ENCODE measurements around the gene RBM33.

RBM33 gene

GRCh38 chr7:155643804-155644177 is 670 bp upstream of the RBM33 start:
- H4K91ac ChIP-seq (ENCODE audit: low read length): peak overlapping the region; percentile 70
- H4K8ac ChIP-seq (ENCODE audit: low read length): peak overlapping the region; percentile 97
- H2BK15ac ChIP-seq (ENCODE audit: low read depth, poor library complexity, severe bottlenecking): no peak overlapping the region
- peak overlapping the region; percentile 82 for H3K4me2 ChIP-seq (ENCODE audit: low read length, poor library complexity, severe bottlenecking)
- H2AFZ ChIP-seq (ENCODE audit: low read depth, low read length): peak overlapping the region; percentile 96
- peak overlapping the region; percentile 82 to 98 for H3K4me3 ChIP-seq (ENCODE audit: insufficient read depth in 1 of 2, low read depth in 1 of 2, low read length in 2 of 2)
- H3K9ac ChIP-seq (ENCODE audit: low read length): peak overlapping the region; percentile 98
- H3K4ac ChIP-seq (ENCODE audit: low read depth in 1 of 2, low read length in 2 of 2): no peak overlapping the region
- H3K14ac ChIP-seq (ENCODE audit: low read length in 2 of 2): no peak overlapping the region
- H3K18ac ChIP-seq (ENCODE audit: low read depth in 1 of 2, low read length in 2 of 2): peak overlapping the region; percentile 52 to 98
- H2BK120ac ChIP-seq (ENCODE audit: low read depth, low read length): no peak overlapping the region
- peaks cover 9% of the 10 kb centered on the region for H3K79me1 ChIP-seq (replicated peaks; ENCODE audit: low read length, poor library complexity, severe bottlenecking)
- no peak overlapping the region for H2AK5ac ChIP-seq (ENCODE audit: low read length, severe bottlenecking)
- peak overlapping the region in 1 of 2 experiments; percentile 71 for H3K23ac ChIP-seq (ENCODE audit: low read length in 2 of 2)
- H3K9me3 ChIP-seq (ENCODE audit: control insufficient read depth, low read length): peaks cover 19% of the 10 kb centered on the region
- peaks cover 5% of the 10 kb centered on the region for H3K4me1 ChIP-seq (ENCODE audit: control insufficient read depth, insufficient read depth, low read depth, low read length)
- peak overlapping the region; percentile 97 for H2BK5ac ChIP-seq (ENCODE audit: low read depth, low read length, poor library complexity, severe bottlenecking)
- no peaks in the 10 kb centered on the region for H3K27me3 ChIP-seq (ENCODE audit: control insufficient read depth in 1 of 2, insufficient read depth in 1 of 2, low read length in 2 of 2)
- no peak for DNase-seq
- no peak overlapping the region for H3K27ac ChIP-seq (ENCODE audit: low read length, poor library complexity, severe bottlenecking)
- H2BK12ac ChIP-seq (ENCODE audit: low read length in 2 of 2): no peak overlapping the region
- peaks cover 16 to 47% of the 10 kb centered on the region in 2 experiments for H3K36me3 ChIP-seq (ENCODE audit: control insufficient read depth in 1 of 2, insufficient read depth in 2 of 2, low read depth in 1 of 2, low read length in 2 of 2)
- 1% methylated on average over 21 of the region's 32 CpGs for WGBS

- WGBS: 0% methylated on average over 19 of the region's 22 CpGs
- Histone ChIP-seq H4K91ac (ENCODE audit: low read length) (peak overlapping the region; percentile 73), H2BK120ac (ENCODE audit: low read depth, low read length) (peak overlapping the region; percentile 88), H3K9ac (ENCODE audit: low read length) (peak overlapping the region; percentile 98), H2BK15ac (ENCODE audit: low read depth, poor library complexity, severe bottlenecking) (peak overlapping the region; percentile 92), H3K27ac (ENCODE audit: low read length, poor library complexity, severe bottlenecking) (peak overlapping the region; percentile 21), H3K18ac (ENCODE audit: low read depth in 1 of 2, low read length in 2 of 2) (peak overlapping the region; percentile 79 to 98), H3K4me3 (ENCODE audit: insufficient read depth in 1 of 2, low read depth in 1 of 2, low read length in 2 of 2) (peak overlapping the region; percentile 82 to 98), H3K4me2 (ENCODE audit: low read length, poor library complexity, severe bottlenecking) (peak overlapping the region; percentile 82), H3K79me1 (replicated peaks; ENCODE audit: low read length, poor library complexity, severe bottlenecking) (peaks cover 9% of the 10 kb centered on the region), H4K8ac (ENCODE audit: low read length) (peak overlapping the region; percentile 97), H3K9me3 (ENCODE audit: control insufficient read depth, low read length) (peaks cover 28% of the 10 kb centered on the region), H2BK5ac (ENCODE audit: low read depth, low read length, poor library complexity, severe bottlenecking) (peak overlapping the region; percentile 97), H3K4ac (ENCODE audit: low read depth in 1 of 2, low read length in 2 of 2) (peak overlapping the region; percentile 97), H3K27me3 (ENCODE audit: control insufficient read depth in 1 of 2, insufficient read depth in 1 of 2, low read length in 2 of 2) (no peaks in the 10 kb centered on the region), H2BK12ac (ENCODE audit: low read length in 2 of 2) (no peak overlapping the region), H3K4me1 (ENCODE audit: control insufficient read depth, insufficient read depth, low read depth, low read length) (peaks cover 5% of the 10 kb centered on the region), H3K23ac (ENCODE audit: low read length in 2 of 2) (peak overlapping the region; percentile 3 to 48), H3K36me3 (ENCODE audit: control insufficient read depth in 1 of 2, insufficient read depth in 2 of 2, low read depth in 1 of 2, low read length in 2 of 2) (peaks cover 18 to 60% of the 10 kb centered on the region in 2 experiments), H2AFZ (ENCODE audit: low read depth, low read length) (peak overlapping the region; percentile 96), H2AK5ac (ENCODE audit: low read length, severe bottlenecking) (no peak overlapping the region), H3K14ac (ENCODE audit: low read length in 2 of 2) (peak overlapping the region; percentile 81 to 96)
- peak; percentile 48 for DNase-seq
Observed at GRCh38 chr7:155644971-155645509, 579 bp downstream of the RBM33 start.

GRCh38 chr7:155645662-155646061 is 1.2 kb downstream of the RBM33 start:
- H2BK5ac ChIP-seq (ENCODE audit: low read depth, low read length, poor library complexity, severe bottlenecking): no peak overlapping the region
- H2AFZ ChIP-seq (ENCODE audit: low read depth, low read length): no peak overlapping the region
- H3K18ac ChIP-seq (ENCODE audit: low read depth in 1 of 2, low read length in 2 of 2): no peak overlapping the region
- H3K27me3 ChIP-seq (ENCODE audit: control insufficient read depth in 1 of 2, insufficient read depth in 1 of 2, low read length in 2 of 2): no peaks in the 10 kb centered on the region
- no peak overlapping the region for H3K4ac ChIP-seq (ENCODE audit: low read depth in 1 of 2, low read length in 2 of 2)
- H2AK5ac ChIP-seq (ENCODE audit: low read length, severe bottlenecking): no peak overlapping the region
- peaks cover 8% of the 10 kb centered on the region for H3K79me1 ChIP-seq (replicated peaks; ENCODE audit: low read length, poor library complexity, severe bottlenecking)
- no peak overlapping the region for H2BK120ac ChIP-seq (ENCODE audit: low read depth, low read length)
- H3K9me3 ChIP-seq (ENCODE audit: control insufficient read depth, low read length): peaks cover 26% of the 10 kb centered on the region
- WGBS: 43% methylated on average over 6 of the region's 7 CpGs
- H3K36me3 ChIP-seq (ENCODE audit: control insufficient read depth in 1 of 2, insufficient read depth in 2 of 2, low read depth in 1 of 2, low read length in 2 of 2): peaks cover 17 to 55% of the 10 kb centered on the region in 2 experiments
- H3K23ac ChIP-seq (ENCODE audit: low read length in 2 of 2): no peak overlapping the region
- peak overlapping the region in 1 of 2 experiments; percentile 98 for H3K4me3 ChIP-seq (ENCODE audit: insufficient read depth in 1 of 2, low read depth in 1 of 2, low read length in 2 of 2)
- no peak for DNase-seq
- no peak overlapping the region for H3K14ac ChIP-seq (ENCODE audit: low read length in 2 of 2)
- no peak overlapping the region for H4K8ac ChIP-seq (ENCODE audit: low read length)
- H3K4me1 ChIP-seq (ENCODE audit: control insufficient read depth, insufficient read depth, low read depth, low read length): peaks cover 5% of the 10 kb centered on the region
- peak overlapping the region; percentile 38 for H3K4me2 ChIP-seq (ENCODE audit: low read length, poor library complexity, severe bottlenecking)
- H2BK15ac ChIP-seq (ENCODE audit: low read depth, poor library complexity, severe bottlenecking): no peak overlapping the region
- no peak overlapping the region for H4K91ac ChIP-seq (ENCODE audit: low read length)
- peak overlapping the region; percentile 98 for H3K9ac ChIP-seq (ENCODE audit: low read length)
- H2BK12ac ChIP-seq (ENCODE audit: low read length in 2 of 2): no peak overlapping the region
- H3K27ac ChIP-seq (ENCODE audit: low read length, poor library complexity, severe bottlenecking): no peak overlapping the region

GRCh38 chr7:155646669-155647068 is 2.2 kb downstream of the RBM33 start:
- no peak overlapping the region for H2AK5ac ChIP-seq (ENCODE audit: low read length, severe bottlenecking)
- H3K18ac ChIP-seq (ENCODE audit: low read depth in 1 of 2, low read length in 2 of 2): no peak overlapping the region
- H3K23ac ChIP-seq (ENCODE audit: low read length in 2 of 2): no peak overlapping the region
- H2BK12ac ChIP-seq (ENCODE audit: low read length in 2 of 2): no peak overlapping the region
- H3K9ac ChIP-seq (ENCODE audit: low read length): peak overlapping the region; percentile 98
- 98% methylated on average over 6 of the region's 7 CpGs for WGBS
- DNase-seq: no peak
- peaks cover 5% of the 10 kb centered on the region for H3K4me1 ChIP-seq (ENCODE audit: control insufficient read depth, insufficient read depth, low read depth, low read length)
- H3K4ac ChIP-seq (ENCODE audit: low read depth in 1 of 2, low read length in 2 of 2): no peak overlapping the region
- no peak overlapping the region for H3K27ac ChIP-seq (ENCODE audit: low read length, poor library complexity, severe bottlenecking)
- peak overlapping the region; percentile 1 for H3K4me2 ChIP-seq (ENCODE audit: low read length, poor library complexity, severe bottlenecking)
- H2BK5ac ChIP-seq (ENCODE audit: low read depth, low read length, poor library complexity, severe bottlenecking): no peak overlapping the region
- H3K4me3 ChIP-seq (ENCODE audit: insufficient read depth in 1 of 2, low read depth in 1 of 2, low read length in 2 of 2): peak overlapping the region in 1 of 2 experiments; percentile 98
- H3K36me3 ChIP-seq (ENCODE audit: control insufficient read depth in 1 of 2, insufficient read depth in 2 of 2, low read depth in 1 of 2, low read length in 2 of 2): peaks cover 15 to 45% of the 10 kb centered on the region in 2 experiments
- H4K8ac ChIP-seq (ENCODE audit: low read length): no peak overlapping the region
- H2BK120ac ChIP-seq (ENCODE audit: low read depth, low read length): no peak overlapping the region
- H2BK15ac ChIP-seq (ENCODE audit: low read depth, poor library complexity, severe bottlenecking): no peak overlapping the region
- no peaks in the 10 kb centered on the region for H3K27me3 ChIP-seq (ENCODE audit: control insufficient read depth in 1 of 2, insufficient read depth in 1 of 2, low read length in 2 of 2)
- no peak overlapping the region for H3K14ac ChIP-seq (ENCODE audit: low read length in 2 of 2)
- no peak overlapping the region for H2AFZ ChIP-seq (ENCODE audit: low read depth, low read length)
- peaks cover 25% of the 10 kb centered on the region for H3K9me3 ChIP-seq (ENCODE audit: control insufficient read depth, low read length)
- no peak overlapping the region for H4K91ac ChIP-seq (ENCODE audit: low read length)
- peaks cover 4% of the 10 kb centered on the region for H3K79me1 ChIP-seq (replicated peaks; ENCODE audit: low read length, poor library complexity, severe bottlenecking)
